Dermis lymphatic vessel endothelial cell (primary cell): ENCODE data around the gene SMOC1. TPM values are rescaled to one million over a fixed set of nuclear protein-coding genes. Genes with fewer than 3 reads are reported as not detected.

Source experiments
- total RNA-seq: library from RNA; depleted of rRNA; stranded (reverse); fragments of >200 nt; gene quantifications from 2 replicates; pipeline ENCODE4 v1.2.1, GENCODE V29; 2014

The SMOC1 gene
- 1.6 and 1.8 TPM in 2 replicates for total RNA-seq

GRCh38 chr14:69879175-69880043, at the start of gene SMOC1:
TSS of gene SMOC1 (plus strand) at chr14:69879416. CDS start at chr14:69879679, 263 bp downstream.

Other genes starting within 250 kb of the SMOC1 start
- 137 and 181 TPM in 2 replicates for gene SRSF5, start 112.3 kb upstream of the SMOC1 start, total RNA-seq
- not detected in 2 replicates for gene SLC10A1, start 82.2 kb upstream of the SMOC1 start, total RNA-seq